ENCODE measurements around the gene MEP1A. TPM values are rescaled to one million over a fixed set of nuclear protein-coding genes. Genes with fewer than 3 reads are reported as not detected.

The MEP1A gene
- total RNA-seq, 4 donors from 2014 or later, result 16.5 to 2,426 (median 830) TPM

DNA sequence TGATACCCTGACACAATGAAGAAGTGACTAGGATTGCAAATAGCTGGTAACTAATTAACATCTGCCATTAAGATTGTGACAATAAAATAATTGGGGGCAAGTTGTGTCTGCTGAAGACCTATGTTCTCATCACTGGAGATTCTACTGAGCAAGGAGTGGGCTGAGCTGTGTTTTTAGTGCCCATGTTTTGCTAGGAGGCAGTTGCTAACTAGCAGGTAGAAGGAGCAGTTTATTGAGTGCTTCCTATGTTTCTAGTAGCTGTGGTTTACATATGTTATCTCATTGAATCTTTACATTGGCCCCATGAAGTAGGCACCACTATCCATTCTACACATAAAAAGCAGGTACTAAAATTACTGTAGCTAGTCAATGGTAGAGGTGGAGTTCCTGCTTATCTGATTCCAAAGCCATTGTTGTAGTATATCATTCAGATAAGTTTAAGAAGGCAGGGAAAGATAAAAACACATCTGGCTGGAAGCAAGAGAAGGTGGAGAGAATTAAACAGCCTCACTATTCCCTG, 2.8 kb upstream of the MEP1A start:
- Histone ChIP-seq H3K4me3 (no peak overlapping the region), H3K4me1 (peaks cover 0 to 15% (median 0%) of the 10 kb centered on the region in 4 donors), H3K36me3 (no peaks in the 10 kb centered on the region), H3K27me3 (no peaks in the 10 kb centered on the region), H3K27ac (peak overlapping the region in 2 of 4 donors; percentile 37 to 61), H3K9me3 (no peaks in the 10 kb centered on the region)
- no peak for DNase-seq
- TF ChIP-seq, protein P1, sequence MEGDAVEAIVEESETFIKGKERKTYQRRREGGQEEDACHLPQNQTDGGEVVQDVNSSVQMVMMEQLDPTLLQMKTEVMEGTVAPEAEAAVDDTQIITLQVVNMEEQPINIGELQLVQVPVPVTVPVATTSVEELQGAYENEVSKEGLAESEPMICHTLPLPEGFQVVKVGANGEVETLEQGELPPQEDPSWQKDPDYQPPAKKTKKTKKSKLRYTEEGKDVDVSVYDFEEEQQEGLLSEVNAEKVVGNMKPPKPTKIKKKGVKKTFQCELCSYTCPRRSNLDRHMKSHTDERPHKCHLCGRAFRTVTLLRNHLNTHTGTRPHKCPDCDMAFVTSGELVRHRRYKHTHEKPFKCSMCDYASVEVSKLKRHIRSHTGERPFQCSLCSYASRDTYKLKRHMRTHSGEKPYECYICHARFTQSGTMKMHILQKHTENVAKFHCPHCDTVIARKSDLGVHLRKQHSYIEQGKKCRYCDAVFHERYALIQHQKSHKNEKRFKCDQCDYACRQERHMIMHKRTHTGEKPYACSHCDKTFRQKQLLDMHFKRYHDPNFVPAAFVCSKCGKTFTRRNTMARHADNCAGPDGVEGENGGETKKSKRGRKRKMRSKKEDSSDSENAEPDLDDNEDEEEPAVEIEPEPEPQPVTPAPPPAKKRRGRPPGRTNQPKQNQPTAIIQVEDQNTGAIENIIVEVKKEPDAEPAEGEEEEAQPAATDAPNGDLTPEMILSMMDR (IDR thresholded peaks at IDR 0.05), result peak in 1 of 6 experiments; percentile 5
- no peak for TF ChIP-seq POLR2A (IDR thresholded peaks at IDR 0.05)

DNA sequence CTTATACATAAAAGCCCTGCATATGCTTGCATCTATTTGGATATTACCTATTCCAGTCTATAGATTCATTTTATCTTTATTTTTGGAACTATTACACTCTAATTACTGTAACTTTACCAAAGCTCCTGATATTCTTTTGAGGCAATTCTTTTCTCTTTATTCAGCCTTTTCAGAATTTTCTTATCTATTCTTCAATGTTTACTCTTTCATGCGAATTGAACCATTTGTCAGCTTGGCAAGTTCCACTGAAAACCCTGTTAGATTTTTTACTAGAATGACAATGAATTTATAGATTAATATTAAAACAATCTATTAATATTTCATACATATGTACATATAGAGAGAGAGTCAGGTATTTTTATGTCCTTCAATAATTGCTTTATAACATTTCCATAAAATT, 554 bp upstream of the MEP1A start:
- no peaks in the 10 kb centered on the region for H3K27me3 ChIP-seq
- no peak overlapping the region for H3K27ac ChIP-seq
- H3K9me3 ChIP-seq, result no peaks in the 10 kb centered on the region
- peaks cover 0 to 15% (median 0%) of the 10 kb centered on the region in 4 donors for H3K4me1 ChIP-seq
- TF ChIP-seq POLR2A (IDR thresholded peaks at IDR 0.05), result no peak
- TF ChIP-seq, protein P1 (IDR thresholded peaks at IDR 0.05), result no peak
- DNase-seq, result no peak
- no peaks in the 10 kb centered on the region for H3K36me3 ChIP-seq
- peak overlapping the region in 1 of 4 donors; percentile 54 for H3K4me3 ChIP-seq

DNA sequence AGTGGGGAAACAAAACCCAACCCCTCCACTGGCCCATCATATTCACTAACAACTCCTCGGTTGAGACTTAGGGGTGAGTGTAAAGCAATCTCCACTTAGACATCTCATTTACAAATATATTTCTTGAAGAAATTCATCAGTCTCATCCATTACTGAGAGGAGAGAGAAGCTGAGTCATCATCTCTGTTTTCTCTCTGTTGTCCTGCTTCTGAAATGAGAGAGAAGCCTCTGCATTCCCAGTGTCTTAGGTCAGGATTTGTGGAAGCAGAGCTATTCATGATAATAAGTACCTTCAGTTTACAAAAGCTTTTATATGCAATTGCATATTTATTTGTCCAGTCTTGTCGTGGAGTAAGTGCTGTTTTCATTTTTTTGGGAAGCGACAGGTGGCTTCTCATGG, 879 bp downstream of the MEP1A start:
- Histone ChIP-seq H3K4me3 (peak overlapping the region in 3 of 4 donors; percentile 21 to 54 (median 54)), H3K4me1 (peaks cover 0 to 15% (median 0%) of the 10 kb centered on the region in 4 donors), H3K9me3 (no peaks in the 10 kb centered on the region), H3K27ac (peak overlapping the region in 2 of 4 donors; percentile 28 to 51), H3K36me3 (peaks cover 0 to 3% (median 0%) of the 10 kb centered on the region in 3 donors), H3K27me3 (no peaks in the 10 kb centered on the region)
- no peak for DNase-seq
- TF ChIP-seq, protein P1 (IDR thresholded peaks at IDR 0.05), result no peak
- TF ChIP-seq POLR2A (IDR thresholded peaks at IDR 0.05), result no peak

DNA sequence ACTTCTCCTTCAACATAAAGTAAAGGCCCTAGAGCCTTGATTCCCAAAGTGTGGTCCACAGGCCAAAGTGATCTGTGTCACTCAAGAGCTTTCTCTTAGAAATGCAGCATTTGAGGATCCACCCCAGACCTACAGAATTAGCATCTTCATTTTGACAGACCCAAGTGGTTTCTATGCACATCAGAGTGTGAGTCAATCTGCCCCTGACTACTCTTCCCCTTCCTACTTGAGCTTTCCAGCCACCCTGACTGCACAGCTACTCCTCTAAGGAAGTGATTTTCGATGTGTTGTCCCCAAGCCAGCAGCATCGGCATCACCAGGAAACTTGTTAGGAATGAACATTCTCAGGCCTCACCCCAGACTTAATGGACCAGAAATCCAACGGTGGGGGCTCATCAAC, 2.6 kb downstream of the MEP1A start:
- H3K9me3 ChIP-seq, result no peaks in the 10 kb centered on the region
- peaks cover 0 to 10% (median 0%) of the 10 kb centered on the region in 4 donors for H3K4me1 ChIP-seq
- DNase-seq, result no peak
- H3K36me3 ChIP-seq, result peaks cover 0 to 12% (median 0%) of the 10 kb centered on the region in 3 donors
- TF ChIP-seq, protein P1 (IDR thresholded peaks at IDR 0.05), result no peak
- TF ChIP-seq POLR2A (IDR thresholded peaks at IDR 0.05), result no peak
- H3K4me3 ChIP-seq, result peak overlapping the region in 2 of 4 donors; percentile 40 to 54
- no peaks in the 10 kb centered on the region for H3K27me3 ChIP-seq
- H3K27ac ChIP-seq, result peak overlapping the region in 1 of 4 donors; percentile 61

DNA sequence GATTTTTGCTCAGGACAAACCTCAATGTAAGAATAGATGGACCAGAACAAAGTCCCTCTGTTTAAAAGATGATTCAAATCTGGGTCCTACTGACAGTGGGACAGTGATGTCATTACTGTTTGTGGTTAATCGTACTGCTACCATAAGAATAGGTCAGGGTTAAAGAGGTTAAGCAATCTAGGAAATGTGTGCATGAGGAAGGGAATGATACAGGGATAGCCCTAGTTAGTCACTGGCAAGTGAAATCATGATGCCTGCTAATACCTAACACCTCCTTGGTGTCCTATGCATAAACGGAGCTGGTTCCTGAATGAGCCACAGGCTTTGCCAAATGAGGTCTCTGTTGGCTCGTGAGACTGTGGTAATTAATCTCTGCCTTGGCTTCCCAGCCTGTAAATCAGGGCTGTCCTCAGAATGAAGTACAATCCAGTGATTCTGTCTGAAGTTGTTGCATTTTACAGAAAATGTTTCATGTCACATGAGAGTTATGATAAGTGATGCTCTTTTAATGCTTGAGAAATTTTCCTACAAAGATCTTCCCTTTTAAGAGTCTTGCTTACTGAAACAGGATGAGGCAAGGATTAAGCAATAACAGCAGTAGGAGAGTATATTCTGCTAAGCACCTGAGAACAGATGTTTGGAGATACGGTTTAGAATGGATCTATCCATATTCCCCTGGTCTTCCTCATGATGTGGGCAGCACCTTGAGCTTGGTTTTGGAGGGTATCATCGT, 3.8 kb downstream of the MEP1A start:
- Histone ChIP-seq H3K4me1 (no peaks in the 10 kb centered on the region), H3K27me3 (no peaks in the 10 kb centered on the region), H3K27ac (peak overlapping the region in 1 of 4 donors; percentile 61), H3K9me3 (no peaks in the 10 kb centered on the region), H3K36me3 (peaks cover 0 to 12% (median 0%) of the 10 kb centered on the region in 3 donors), H3K4me3 (peak overlapping the region in 2 of 4 donors; percentile 40 to 54)
- TF ChIP-seq, protein P1 (IDR thresholded peaks at IDR 0.05), result no peak
- no peak for TF ChIP-seq POLR2A (IDR thresholded peaks at IDR 0.05)
- DNase-seq, result no peak
